NCI-H2029 treated with DMSO at 0.1 percent for 48 hours (cell line): ENCODE results near the gene HAL.

ENCODE experiments used
- DNase-seq: peaks from one replicate; lab custom pipeline; 2025; lab: John Stamatoyannopoulos, UW

The HAL gene

GRCh38 chr12:96014943-96015599 lies 18.9 kb upstream of the HAL start:
- DNase-seq, result no peak

- DNase-seq, result no peak
Measured at GRCh38 chr12:96007729-96008128, 11.6 kb upstream of the HAL start.

- DNase-seq, result no peak
Measured at GRCh38 chr12:96006727-96007126, 10.6 kb upstream of the HAL start.

GRCh38 chr12:96000858-96001257 lies 4.7 kb upstream of the HAL start:
- DNase-seq, result no peak

- DNase-seq, result no peak
Measured at GRCh38 chr12:95999484-95999883, 3.3 kb upstream of the HAL start.

GRCh38 chr12:95998611-95999286 lies 2.6 kb upstream of the HAL start:
- DNase-seq, result peak; percentile 67

GRCh38 chr12:95997911-95998510 lies 1.9 kb upstream of the HAL start:
- DNase-seq, result no peak

- DNase-seq, result no peak
Measured at GRCh38 chr12:95997276-95997675, 1.1 kb upstream of the HAL start.

- no peak for DNase-seq
Measured at GRCh38 chr12:95995238-95996031, 709 bp downstream of the HAL start.

- DNase-seq, result no peak
Measured at GRCh38 chr12:95994476-95994875, 1.7 kb downstream of the HAL start.

GRCh38 chr12:95993907-95994306 lies 2.2 kb downstream of the HAL start:
- no peak for DNase-seq

- DNase-seq, result no peak
Measured at GRCh38 chr12:95990136-95990535, 6.0 kb downstream of the HAL start.

- no peak for DNase-seq
Measured at GRCh38 chr12:95989504-95990123, 6.5 kb downstream of the HAL start.

- no peak for DNase-seq
Measured at GRCh38 chr12:95988506-95989275, 7.5 kb downstream of the HAL start.

- no peak for DNase-seq
Measured at GRCh38 chr12:95986635-95987570, 9.2 kb downstream of the HAL start.

GRCh38 chr12:95984682-95985081 lies 11.5 kb downstream of the HAL start:
- no peak for DNase-seq

GRCh38 chr12:95982602-95983001 lies 13.5 kb downstream of the HAL start:
- no peak for DNase-seq

GRCh38 chr12:95980437-95980836 lies 15.7 kb downstream of the HAL start:
- DNase-seq, result no peak

- DNase-seq, result no peak
Measured at GRCh38 chr12:95978774-95979173, 17.4 kb downstream of the HAL start.

- no peak for DNase-seq
Measured at GRCh38 chr12:95978351-95978750, 17.8 kb downstream of the HAL start.
